Coronary artery (tissue), 2 donors: Measurements from ENCODE around the gene GIT1.
A peak's percentile ranks its signal among the peaks of the same experiment; 100 is the strongest.

Source experiments
- DNase-seq: peaks from one replicate; pipeline ENCODE4 v3.0.0-alpha.2; 2017; ENCODE audit warnings: low spot score
- H3K27ac ChIP-seq, 2 donors: fragments of 200-600 bp; sonication (generic); one replicate each; pipeline ENCODE4 v1.5.1; 2016 to 2019
- H3K4me3 ChIP-seq: fragments of 200-600 bp; sonication (generic); 2 replicates; pipeline ENCODE4 v1.5.1; 2016; ENCODE audit warnings: mild to moderate bottlenecking, moderate library complexity
- CTCF ChIP-seq: fragments of 200-600 bp; sonication (generic); IDR thresholded peaks from one replicate; pipeline ENCODE4 v1.5.1; 2019; ENCODE audit warnings: antibody characterized with exemption

The GIT1 gene

GRCh38 chr17:29625037-29625750, 35.7 kb upstream of the GIT1 start:
- DNase-seq: no peak
- Histone ChIP-seq H3K4me3 (no peak overlapping the region), H3K27ac (peak overlapping the region in 1 of 2 donors; percentile 11)
- no peak for TF ChIP-seq CTCF

- TF ChIP-seq CTCF: no peak
- peak overlapping the region in 1 of 2 donors; percentile 11 for H3K27ac ChIP-seq
- no peak overlapping the region for H3K4me3 ChIP-seq
- DNase-seq: no peak
Measured at GRCh38 chr17:29624586-29624985, 35.1 kb upstream of the GIT1 start.

GRCh38 chr17:29623283-29623647, 33.8 kb upstream of the GIT1 start:
- TF ChIP-seq CTCF: no peak
- DNase-seq: no peak
- peak overlapping the region in 1 of 2 donors; percentile 77 for H3K27ac ChIP-seq

GRCh38 chr17:29622337-29623282, 33.2 kb upstream of the GIT1 start, which contains the start of gene CORO6:
Gene CORO6, minus strand, starts transcription at chr17:29622912. Its CDS starts 1,491 bp downstream, at chr17:29621421.
- H3K27ac ChIP-seq: peak within 1 kb of the TSS; percentile 56 to 77
- DNase-seq: peak; percentile 80
- TF ChIP-seq CTCF: no peak
- peak within 1 kb of the TSS; percentile 81 for H3K4me3 ChIP-seq

More at GRCh38 chr17:29623283-29623647, 33.8 kb upstream of the GIT1 start:
- peak overlapping the region; percentile 81 for H3K4me3 ChIP-seq

- no peak for TF ChIP-seq CTCF
- Histone ChIP-seq H3K27ac (peak overlapping the region; percentile 56 to 77), H3K4me3 (peak overlapping the region; percentile 81)
- no peak for DNase-seq
Measured at GRCh38 chr17:29621751-29622194, 32.3 kb upstream of the GIT1 start.

- TF ChIP-seq CTCF: no peak
- no peak for DNase-seq
- H3K27ac ChIP-seq: peak overlapping the region; percentile 56 to 77
- peak overlapping the region; percentile 81 for H3K4me3 ChIP-seq
Measured at GRCh38 chr17:29620779-29621500, 31.5 kb upstream of the GIT1 start.
